ENCODE results near the gene EEFSEC. TPM values are rescaled to one million over a fixed set of nuclear protein-coding genes. Genes with fewer than 3 reads are reported as not detected.
A peak's percentile ranks its signal among the peaks of the same experiment; 100 is the strongest.

Gene EEFSEC
- total RNA-seq, 1 donor from 2014 or later = 1.6 TPM

GRCh38 chr3:128388932-128389331, 235.7 kb downstream of the EEFSEC start:
- DNase-seq (ENCODE audit: low read depth in 2 of 2) = no peak

GRCh38 chr3:128390867-128391266, 237.6 kb downstream of the EEFSEC start:
- DNase-seq (ENCODE audit: low read depth in 2 of 2) = no peak

- DNase-seq (ENCODE audit: low read depth in 2 of 2) = no peak
Measured at GRCh38 chr3:128392021-128392420, 238.7 kb downstream of the EEFSEC start.

- DNase-seq (ENCODE audit: low read depth in 2 of 2) = no peak
Measured at GRCh38 chr3:128392818-128393544, 239.7 kb downstream of the EEFSEC start.

GRCh38 chr3:128394033-128394432, 240.8 kb downstream of the EEFSEC start:
- no peak for DNase-seq (ENCODE audit: low read depth in 2 of 2)

- no peak for DNase-seq (ENCODE audit: low read depth in 2 of 2)
Measured at GRCh38 chr3:128395046-128395445, 241.8 kb downstream of the EEFSEC start.

- peak; percentile 39 to 62 for DNase-seq (ENCODE audit: low read depth in 2 of 2)
Measured at GRCh38 chr3:128395500-128396162, 242.3 kb downstream of the EEFSEC start.

- DNase-seq (ENCODE audit: low read depth in 2 of 2) = no peak
Measured at GRCh38 chr3:128397484-128397883, 244.2 kb downstream of the EEFSEC start.

GRCh38 chr3:128398586-128398985, 245.3 kb downstream of the EEFSEC start:
- no peak for DNase-seq (ENCODE audit: low read depth in 2 of 2)

GRCh38 chr3:128399221-128399915, 246.1 kb downstream of the EEFSEC start:
- no peak for DNase-seq (ENCODE audit: low read depth in 2 of 2)

GRCh38 chr3:128400671-128401070, 247.4 kb downstream of the EEFSEC start:
- DNase-seq (ENCODE audit: low read depth in 2 of 2) = no peak

- no peak for DNase-seq (ENCODE audit: low read depth in 2 of 2)
Measured at GRCh38 chr3:128402319-128402718, 249.0 kb downstream of the EEFSEC start.

GRCh38 chr3:128402998-128403397, 249.7 kb downstream of the EEFSEC start:
- DNase-seq (ENCODE audit: low read depth in 2 of 2) = no peak

- no peak for DNase-seq (ENCODE audit: low read depth in 2 of 2)
Measured at GRCh38 chr3:128404276-128405068, 251.2 kb downstream of the EEFSEC start.

GRCh38 chr3:128405554-128406277, 252.4 kb downstream of the EEFSEC start:
- no peak for DNase-seq (ENCODE audit: low read depth in 2 of 2)

- no peak for DNase-seq (ENCODE audit: low read depth in 2 of 2)
Measured at GRCh38 chr3:128407247-128407646, 254.0 kb downstream of the EEFSEC start.

GRCh38 chr3:128408012-128408692, 254.9 kb downstream of the EEFSEC start:
- no peak for DNase-seq (ENCODE audit: low read depth in 2 of 2)

GRCh38 chr3:128408693-128409623, 255.7 kb downstream of the EEFSEC start:
- DNase-seq (ENCODE audit: low read depth in 2 of 2) = no peak
